Measurements from ENCODE around the gene BARHL1. TPM values are rescaled to one million over a fixed set of nuclear protein-coding genes. Genes with fewer than 3 reads are reported as not detected.

BARHL1 gene
- total and polyA plus RNA-seq, 2 of the 13 experiments (the other 11 are each of a cell fraction or from before 2014, with no cell fraction given) = not detected

DNA sequence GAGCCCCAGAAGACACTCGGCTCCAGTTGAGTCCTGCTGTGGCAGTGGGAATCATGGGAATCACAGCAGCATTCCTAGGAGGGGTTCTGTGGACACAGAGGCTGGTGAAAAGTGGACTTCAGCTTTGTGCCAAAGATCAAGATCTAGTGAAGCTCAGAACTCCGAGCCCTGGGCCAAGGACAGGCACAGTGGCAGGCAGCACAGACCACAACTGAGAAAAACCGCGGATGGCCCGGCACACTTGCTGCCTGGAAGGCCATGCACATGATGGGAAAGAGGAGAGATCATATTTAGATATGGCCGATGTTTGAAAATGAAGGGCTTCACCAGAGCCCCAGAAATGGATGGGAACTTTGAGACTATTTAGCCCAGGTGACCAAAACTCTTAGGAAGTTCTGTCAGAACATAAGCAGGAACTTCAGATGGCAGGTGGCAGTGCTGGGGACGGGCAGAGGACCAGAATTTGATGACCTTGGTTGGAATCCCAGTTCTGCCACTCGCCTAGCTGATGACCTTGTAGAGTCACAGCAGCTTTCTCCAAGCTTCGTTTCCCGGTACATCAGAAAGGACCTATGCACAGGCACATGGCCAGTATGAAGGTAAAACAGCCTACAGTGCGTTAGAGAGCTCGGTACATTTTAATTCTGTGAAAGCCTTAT, 18.0 kb downstream of the BARHL1 start:
- no peak overlapping the region for H3K4me2 ChIP-seq (ENCODE audit: low read depth, low read length)
- no peaks in the 10 kb centered on the region for H3K27me3 ChIP-seq (ENCODE audit: control insufficient read depth in 1 of 2, insufficient read depth in 2 of 2, low read length in 2 of 2)
- ChIA-PET POLR2A (no interaction called here), CTCF (ENCODE audit: low intra/inter-chr PET ratio, low total read pairs) (no interaction called here)
- H3K36me3 ChIP-seq (replicated peaks in 1 of 2; ENCODE audit: control insufficient read depth in 1 of 2, insufficient read depth in 2 of 2, low read length in 2 of 2) = peaks cover 5 to 53% of the 10 kb centered on the region in 2 experiments; a peak in 4 of 5 replicates
- 97% methylated on average over 12 of the region's 12 CpGs for WGBS (ENCODE audit: low lambda C conversion rate)
- no peaks in the 10 kb centered on the region for H4K20me1 ChIP-seq (ENCODE audit: insufficient read depth, low read length)
- intact Hi-C loops (cut with micrococcal nuclease; ENCODE audit: unreplicated experiment) = no loop called here
- no TSS peak for BruUV-seq (replicated peaks)
- no peak for FAIRE-seq
- no peak for DNase-seq (ENCODE audit: low spot score)
- in situ Hi-C loops (cut with HindIII; ENCODE audit: extremely low pct_ligation_motif_present, low pct_unique_long_range_greater_than_20kb) = no loop called here
- H3K27ac ChIP-seq (ENCODE audit: extremely low read length, insufficient read depth, low read length) = no peak overlapping the region
- no peak for ATAC-seq
- H3K9ac ChIP-seq (ENCODE audit: insufficient read depth, low read depth, low read length) = no peak overlapping the region
- no peaks in the 10 kb centered on the region for H3K79me2 ChIP-seq (ENCODE audit: insufficient read depth, low read length)
- no peak for TF ChIP-seq RBAK (CRISPR knock-in tag; IDR thresholded peaks at IDR 0.05)
- 0 out of 2 replicates have a peak, but pooled peaks have one; percentile 12 for TF ChIP-seq HNF4A (CRISPR knock-in tag; IDR thresholded peaks at IDR 0.05)
- no peaks in the 10 kb centered on the region for H3K4me1 ChIP-seq (ENCODE audit: insufficient read depth, low read length)
- no peaks in the 10 kb centered on the region for H3K9me3 ChIP-seq (ENCODE audit: low read length)
- no peak overlapping the region for H2AFZ ChIP-seq (ENCODE audit: low read length)
- no peak overlapping the region for H3K4me3 ChIP-seq (replicated peaks in 1 of 3; ENCODE audit: insufficient read depth in 1 of 3, low read depth in 2 of 3, low read length in 3 of 3)

- CTCF ChIA-PET (ENCODE audit: low intra/inter-chr PET ratio, low total read pairs) = no interaction called here
- no peak for ATAC-seq
- POLR2A ChIA-PET = no interaction called here
These were observed 19.8 kb downstream of the BARHL1 start for GRCh38 chr9:132602207-132602606.

More at GRCh38 chr9:132602207-132602606, 19.8 kb downstream of the BARHL1 start:
- H3K27ac ChIP-seq (ENCODE audit: extremely low read length, insufficient read depth, low read length) = no peak overlapping the region
- no peaks in the 10 kb centered on the region for H3K79me2 ChIP-seq (ENCODE audit: insufficient read depth, low read length)
- TF ChIP-seq SMC3 (IDR thresholded peaks at IDR 0.05; ENCODE audit: low read length) (no peak), ZBTB1 (CRISPR knock-in tag; IDR thresholded peaks at IDR 0.05; ENCODE audit: borderline replicate concordance) (no peak), NONO (IDR thresholded peaks at IDR 0.05) (no peak), NONO (CRISPR knock-in tag; conservative IDR thresholded peaks at IDR 0.05) (no peak), ZNF17 (CRISPR knock-in tag; IDR thresholded peaks at IDR 0.05) (no peak), NCOA5 (CRISPR knock-in tag; IDR thresholded peaks at IDR 0.05) (no peak)
- no peaks in the 10 kb centered on the region for H3K9me3 ChIP-seq (ENCODE audit: low read length)
- H3K27me3 ChIP-seq (ENCODE audit: control insufficient read depth in 1 of 2, insufficient read depth in 2 of 2, low read length in 2 of 2) = no peaks in the 10 kb centered on the region
- WGBS (ENCODE audit: low lambda C conversion rate) = 80% methylated on average over 3 of the region's 3 CpGs
- H3K9ac ChIP-seq (ENCODE audit: insufficient read depth, low read depth, low read length) = no peak overlapping the region
- no peak for DNase-seq (ENCODE audit: low spot score)
- no peak overlapping the region for H3K4me2 ChIP-seq (ENCODE audit: low read depth, low read length)
- no peaks in the 10 kb centered on the region for H4K20me1 ChIP-seq (ENCODE audit: insufficient read depth, low read length)
- H3K36me3 ChIP-seq (replicated peaks in 1 of 2; ENCODE audit: control insufficient read depth in 1 of 2, insufficient read depth in 2 of 2, low read length in 2 of 2) = peaks cover 5 to 67% of the 10 kb centered on the region in 2 experiments; a peak in 4 of 5 replicates
- no peak overlapping the region for H3K4me3 ChIP-seq (replicated peaks in 1 of 3; ENCODE audit: insufficient read depth in 1 of 3, low read depth in 2 of 3, low read length in 3 of 3)
- no peak overlapping the region for H2AFZ ChIP-seq (ENCODE audit: low read length)
- H3K4me1 ChIP-seq (ENCODE audit: insufficient read depth, low read length) = no peaks in the 10 kb centered on the region
- BruUV-seq (replicated peaks) = no TSS peak
- intact Hi-C loops (cut with micrococcal nuclease; ENCODE audit: unreplicated experiment) (no loop called here), in situ Hi-C loops (cut with HindIII; ENCODE audit: extremely low pct_ligation_motif_present, low pct_unique_long_range_greater_than_20kb) (no loop called here)
- FAIRE-seq = no peak

Data from HepG2 (cell line).